ENCODE results near the gene AAK1.

GRCh38 chr2:69464575-69464974, 179.0 kb downstream of the AAK1 start:
- TF ChIP-seq EZH2 (IDR thresholded peaks at IDR 0.05; ENCODE audit: borderline replicate concordance, low read depth, low read length, poor library complexity, severe bottlenecking) = no peak
- no peak for TF ChIP-seq CTCF (conservative IDR thresholded peaks at IDR 0.05; ENCODE audit: low read depth, low read length)

Measured in A673 (cell line).